HEK293 (cell line): ENCODE measurements around the gene RUFY2.

ENCODE experiments used
- CTCF ChIA-PET: fragments of 350-600 bp; formaldehyde crosslinking; extraction: SDS; loops from one replicate; lab custom pipeline; 2021; ENCODE audit warnings: antibody characterized with exemption; lab: Yijun Ruan, JAX
- POLR2A ChIA-PET: fragments of 300-600 bp; formaldehyde crosslinking; extraction: SDS; loops from one replicate; lab custom pipeline; 2020; ENCODE audit warnings: antibody characterized with exemption, inconsistent platforms; lab: Yijun Ruan, JAX
- H3K27ac ChIP-seq: fragments of 200-500 bp; sonication (Bioruptor generic); 2 replicates; pipeline ENCODE4 v1.5.1; 2014; ENCODE audit warnings: low read depth, low read length, control low read depth, inconsistent platforms; ENCODE audit errors: extremely low read depth
- H3K36me3 ChIP-seq, 2 experiments: fragments of 200-500 bp in 1 of 2; sonication (Bioruptor generic) in 1 of 2; 1 replicate in 1 of 2; 2 replicates in 1 of 2; pipeline ENCODE4 v1.5.1; 2014 to 2017; ENCODE audit warnings: inconsistent platforms in 2 of 2, low read length in 2 of 2; ENCODE audit not compliant: control insufficient read depth in 2 of 2, insufficient read depth in 1 of 2
- H3K4me1 ChIP-seq: fragments of 200-500 bp; sonication (Bioruptor generic); 2 replicates; pipeline ENCODE4 v1.5.1; 2014; ENCODE audit warnings: mild to moderate bottlenecking, low read length, inconsistent platforms; ENCODE audit not compliant: control insufficient read depth, insufficient read depth
- H3K4me3 ChIP-seq: 2 replicates; pipeline ENCODE4 v1.5.1; 2011; ENCODE audit warnings: low read depth, mild to moderate bottlenecking, control low read depth, low read length, moderate library complexity
- H3K9me3 ChIP-seq: fragments of 200-500 bp; sonication (Bioruptor generic); 2 replicates; pipeline ENCODE4 v1.5.1; 2014; ENCODE audit warnings: low read depth, low read length, inconsistent platforms; ENCODE audit not compliant: control insufficient read depth, insufficient read depth
- CTCF ChIP-seq: fragments of 450-650 bp; formaldehyde crosslinking; IDR thresholded peaks from 2 replicates; pipeline ENCODE4 v1.5.1; 2016; ENCODE audit warnings: missing biosample characterization, missing genetic modification characterization
- IKZF3 ChIP-seq: fragments of 450-650 bp; IDR thresholded peaks from 2 replicates; pipeline ENCODE4 v1.5.0; 2018; ENCODE audit warnings: missing biosample characterization, mild to moderate bottlenecking, missing genetic modification characterization, moderate library complexity
- KLF9 ChIP-seq: fragments of 450-650 bp; formaldehyde crosslinking; IDR thresholded peaks from 2 replicates; pipeline ENCODE4 v1.5.1; 2016; ENCODE audit warnings: missing biosample characterization, missing genetic modification characterization, low read depth
- MZF1 ChIP-seq: fragments of 450-650 bp; formaldehyde crosslinking; IDR thresholded peaks from 2 replicates; pipeline ENCODE4 v1.5.1; 2017; ENCODE audit warnings: missing biosample characterization, missing genetic modification characterization, borderline replicate concordance
- SCRT2 ChIP-seq: fragments of 450-650 bp; formaldehyde crosslinking; IDR thresholded peaks from 2 replicates; pipeline ENCODE4 v1.5.1; 2016; ENCODE audit warnings: missing biosample characterization, missing genetic modification characterization
- ZNF10 ChIP-seq: fragments of 450-650 bp; formaldehyde crosslinking; IDR thresholded peaks from 2 replicates; pipeline ENCODE4 v1.5.1; 2017; ENCODE audit warnings: missing biosample characterization, missing genetic modification characterization
- ZNF184 ChIP-seq: fragments of 450-650 bp; IDR thresholded peaks from 2 replicates; pipeline ENCODE4 v1.5.1; 2018; ENCODE audit warnings: missing biosample characterization, mild to moderate bottlenecking, missing genetic modification characterization
- ZNF354C ChIP-seq: fragments of 450-650 bp; formaldehyde crosslinking; IDR thresholded peaks from 2 replicates; pipeline ENCODE4 v1.5.1; 2016; ENCODE audit warnings: missing biosample characterization, missing genetic modification characterization, low read depth, borderline replicate concordance
- ZNF394 ChIP-seq: fragments of 450-650 bp; formaldehyde crosslinking; IDR thresholded peaks from 2 replicates; pipeline ENCODE4 v1.5.1; 2016; ENCODE audit warnings: missing biosample characterization, missing genetic modification characterization, mild to moderate bottlenecking, moderate library complexity, borderline replicate concordance
- ZNF561 ChIP-seq: fragments of 450-650 bp; IDR thresholded peaks from 2 replicates; pipeline ENCODE4 v1.5.1; 2018; ENCODE audit warnings: missing biosample characterization, missing genetic modification characterization, borderline replicate concordance
- ZNF626 ChIP-seq: fragments of 450-650 bp; sonication (Bioruptor Pico); formaldehyde crosslinking; IDR thresholded peaks from 2 replicates; pipeline ENCODE4 v1.5.1; 2018; ENCODE audit warnings: missing biosample characterization, missing genetic modification characterization, inconsistent platforms
- ZNF654 ChIP-seq: fragments of 450-650 bp; formaldehyde crosslinking; IDR thresholded peaks from 2 replicates; pipeline ENCODE4 v1.5.1; 2016; ENCODE audit warnings: low read depth, missing biosample characterization, missing genetic modification characterization
- ZNF776 ChIP-seq: fragments of 450-650 bp; formaldehyde crosslinking; IDR thresholded peaks from 2 replicates; pipeline ENCODE4 v1.5.0; 2017; ENCODE audit warnings: missing biosample characterization, missing genetic modification characterization, borderline replicate concordance

RUFY2 gene

GRCh38 chr10:68301790-68302502 is 105.1 kb downstream of the RUFY2 start:
- Histone ChIP-seq H3K9me3 (no peaks in the 10 kb centered on the region), H3K36me3 (no peaks in the 10 kb centered on the region), H3K4me3 (no peak overlapping the region), H3K4me1 (no peaks in the 10 kb centered on the region), H3K27ac (no peak overlapping the region)
- ChIA-PET CTCF (interaction anchor here (0.5 to 3.6 kb wide), 24 partner anchors 8 to 604 kb away, joined by 3 to 73 read pairs (median 4); no protein-coding TSS in a partner anchor), POLR2A (interaction anchor here (1.1 kb wide), 1 partner anchor 30 kb away, joined by 3 read pairs; the partner anchor contains the start of genes HNRNPH3 and PBLD)
- TF ChIP-seq ZNF654 (tag by site-specific recombination) (peak; percentile 89), ZNF354C (no peak), ZNF10 (tag by site-specific recombination) (peak; percentile 98)

GRCh38 chr10:68301301-68301700 is 105.8 kb downstream of the RUFY2 start:
- H3K4me3 ChIP-seq = no peak overlapping the region
- CTCF ChIA-PET = interaction anchor here (0.5 to 3.6 kb wide), 24 partner anchors 8 to 604 kb away, joined by 3 to 73 read pairs (median 4); partner anchors contain the start of gene DNAJC12
- TF ChIP-seq SCRT2 (peak; percentile 43; the same call in 1 of the 2 replicates), ZNF394 (tag by site-specific recombination) (no peak), IKZF3 (tag by site-specific recombination) (no peak), KLF9 (tag by site-specific recombination) (no peak), ZNF626 (tag by site-specific recombination) (no peak)
- POLR2A ChIA-PET = interaction anchor here (1.1 kb wide), 1 partner anchor 31 kb away, joined by 3 read pairs; the partner anchor contains the start of genes HNRNPH3 and PBLD
- no peaks in the 10 kb centered on the region for H3K9me3 ChIP-seq
- no peaks in the 10 kb centered on the region for H3K4me1 ChIP-seq
- H3K27ac ChIP-seq = no peak overlapping the region
- no peaks in the 10 kb centered on the region for H3K36me3 ChIP-seq

- H3K4me3 ChIP-seq = no peak overlapping the region
- TF ChIP-seq ZNF776 (tag by site-specific recombination) = no peak
- TF ChIP-seq CTCF (tag by site-specific recombination) = no peak
- no peak for TF ChIP-seq ZNF184 (tag by site-specific recombination)
- no peak for TF ChIP-seq ZNF561 (tag by site-specific recombination)
- TF ChIP-seq MZF1 (tag by site-specific recombination) = no peak
- no peaks in the 10 kb centered on the region for H3K9me3 ChIP-seq
- H3K4me1 ChIP-seq = no peaks in the 10 kb centered on the region
- CTCF ChIA-PET = interaction anchor here (3.3 kb wide), 1 partner anchor 85 kb away, joined by 18 read pairs; no protein-coding TSS in a partner anchor
- POLR2A ChIA-PET = no interaction called here
- no peak overlapping the region for H3K27ac ChIP-seq
- H3K36me3 ChIP-seq = no peaks in the 10 kb centered on the region
Observed at GRCh38 chr10:68296843-68297663, 110.0 kb downstream of the RUFY2 start.
